ENCODE results near the gene MRM2. TPM values are rescaled to one million over a fixed set of nuclear protein-coding genes. Genes with fewer than 3 reads are reported as not detected.

The MRM2 gene
- total RNA-seq, 2 experiments from 2014 or later, result 3.6 to 3.7 TPM

DNA sequence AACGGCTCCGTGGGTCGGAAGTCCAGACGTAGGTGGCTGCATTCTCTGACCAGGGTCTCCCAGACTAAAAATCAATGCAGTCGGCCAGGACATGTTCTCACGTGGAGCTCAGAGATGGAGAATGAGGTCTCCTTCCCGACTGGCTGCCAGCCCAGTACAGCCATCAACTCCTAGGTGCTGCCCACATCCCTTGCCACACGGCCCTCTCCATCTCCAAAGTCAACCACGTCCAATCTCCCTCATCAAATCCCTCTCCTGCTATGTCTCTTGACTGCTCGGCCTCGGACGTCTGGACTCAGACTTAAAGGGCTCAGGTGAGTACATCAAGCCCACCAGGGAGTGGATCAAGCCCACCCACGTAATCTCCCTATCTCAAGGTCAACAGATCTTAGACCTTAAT is 16.2 kb downstream of the MRM2 start:
- H3K9me3 ChIP-seq (ENCODE audit: control insufficient read depth in 1 of 2, insufficient read depth in 1 of 2, low read length in 2 of 2), result no peaks in the 10 kb centered on the region
- intact Hi-C loops (cut with DNase I, micrococcal nuclease), result no loop called here
- POLR2A ChIA-PET, result no interaction called here
- H3K36me3 ChIP-seq (ENCODE audit: insufficient read depth, low read length), result peaks cover 47% of the 10 kb centered on the region
- no peak overlapping the region for H3K27ac Mint-ChIP-seq
- H3K4me3 ChIP-seq (ENCODE audit: low read length), result no peak overlapping the region
- H3K27ac ChIP-seq (ENCODE audit: low read depth in 1 of 2, low read length in 2 of 2), result no peak overlapping the region
- H3K27me3 ChIP-seq (ENCODE audit: control insufficient read depth in 1 of 2, insufficient read depth in 2 of 2, low read length in 2 of 2), result no peaks in the 10 kb centered on the region
- peaks cover 15% of the 10 kb centered on the region for H3K4me1 Mint-ChIP-seq (ENCODE audit: low read depth)
- ATAC-seq (ENCODE audit: poor library complexity) (no peak), DNase-seq (no peak)
- H3K27me3 Mint-ChIP-seq, result no peaks in the 10 kb centered on the region
- H3K4me1 ChIP-seq (ENCODE audit: insufficient read depth, low read length), result peaks cover 10% of the 10 kb centered on the region
- TF ChIP-seq, protein P1, sequence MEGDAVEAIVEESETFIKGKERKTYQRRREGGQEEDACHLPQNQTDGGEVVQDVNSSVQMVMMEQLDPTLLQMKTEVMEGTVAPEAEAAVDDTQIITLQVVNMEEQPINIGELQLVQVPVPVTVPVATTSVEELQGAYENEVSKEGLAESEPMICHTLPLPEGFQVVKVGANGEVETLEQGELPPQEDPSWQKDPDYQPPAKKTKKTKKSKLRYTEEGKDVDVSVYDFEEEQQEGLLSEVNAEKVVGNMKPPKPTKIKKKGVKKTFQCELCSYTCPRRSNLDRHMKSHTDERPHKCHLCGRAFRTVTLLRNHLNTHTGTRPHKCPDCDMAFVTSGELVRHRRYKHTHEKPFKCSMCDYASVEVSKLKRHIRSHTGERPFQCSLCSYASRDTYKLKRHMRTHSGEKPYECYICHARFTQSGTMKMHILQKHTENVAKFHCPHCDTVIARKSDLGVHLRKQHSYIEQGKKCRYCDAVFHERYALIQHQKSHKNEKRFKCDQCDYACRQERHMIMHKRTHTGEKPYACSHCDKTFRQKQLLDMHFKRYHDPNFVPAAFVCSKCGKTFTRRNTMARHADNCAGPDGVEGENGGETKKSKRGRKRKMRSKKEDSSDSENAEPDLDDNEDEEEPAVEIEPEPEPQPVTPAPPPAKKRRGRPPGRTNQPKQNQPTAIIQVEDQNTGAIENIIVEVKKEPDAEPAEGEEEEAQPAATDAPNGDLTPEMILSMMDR (IDR thresholded peaks at IDR 0.05), result no peak
- peaks cover 56% of the 10 kb centered on the region for H3K36me3 Mint-ChIP-seq (ENCODE audit: low read depth)
- H3K9me3 Mint-ChIP-seq, result no peaks in the 10 kb centered on the region
- no peak overlapping the region for H3K4me3 Mint-ChIP-seq
- CTCF ChIA-PET, result no interaction called here

DNA sequence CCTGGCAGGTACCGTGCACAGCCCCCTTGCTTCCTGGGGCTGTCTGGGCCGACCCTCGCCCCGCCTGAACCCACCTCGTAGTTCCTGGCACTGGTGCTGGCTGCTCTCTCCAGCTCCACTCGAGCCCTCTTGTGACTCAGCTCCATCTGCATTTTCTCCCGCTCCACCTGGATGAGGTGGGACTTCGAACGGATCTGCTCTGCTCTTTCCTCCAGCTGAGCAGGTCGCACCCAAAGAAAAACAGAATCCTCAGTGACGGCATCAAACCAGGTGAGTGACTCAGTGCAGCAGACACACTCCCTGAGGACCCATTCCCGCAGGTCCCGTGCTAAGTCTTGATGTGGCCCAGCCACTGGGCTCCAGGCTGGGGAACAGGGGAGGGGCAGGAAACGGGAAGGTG is 16.7 kb downstream of the MRM2 start:
- H3K9me3 Mint-ChIP-seq, result no peaks in the 10 kb centered on the region
- ChIA-PET POLR2A (no interaction called here), CTCF (no interaction called here)
- no peak overlapping the region for H3K4me3 ChIP-seq (ENCODE audit: low read length)
- H3K4me1 ChIP-seq (ENCODE audit: insufficient read depth, low read length), result peaks cover 5% of the 10 kb centered on the region
- peaks cover 52% of the 10 kb centered on the region for H3K36me3 ChIP-seq (ENCODE audit: insufficient read depth, low read length)
- H3K27me3 Mint-ChIP-seq, result no peaks in the 10 kb centered on the region
- TF ChIP-seq, protein P1 (IDR thresholded peaks at IDR 0.05), result no peak
- H3K27ac Mint-ChIP-seq, result no peak overlapping the region
- no peak for ATAC-seq (ENCODE audit: poor library complexity)
- H3K9me3 ChIP-seq (ENCODE audit: control insufficient read depth in 1 of 2, insufficient read depth in 1 of 2, low read length in 2 of 2), result no peaks in the 10 kb centered on the region
- no peak for DNase-seq
- H3K36me3 Mint-ChIP-seq (ENCODE audit: low read depth), result peaks cover 56% of the 10 kb centered on the region
- intact Hi-C loops (cut with DNase I, micrococcal nuclease), result no loop called here
- H3K27ac ChIP-seq (ENCODE audit: low read depth in 1 of 2, low read length in 2 of 2), result no peak overlapping the region
- H3K27me3 ChIP-seq (ENCODE audit: control insufficient read depth in 1 of 2, insufficient read depth in 2 of 2, low read length in 2 of 2), result no peaks in the 10 kb centered on the region
- peaks cover 10% of the 10 kb centered on the region for H3K4me1 Mint-ChIP-seq (ENCODE audit: low read depth)
- no peak overlapping the region for H3K4me3 Mint-ChIP-seq

DNA sequence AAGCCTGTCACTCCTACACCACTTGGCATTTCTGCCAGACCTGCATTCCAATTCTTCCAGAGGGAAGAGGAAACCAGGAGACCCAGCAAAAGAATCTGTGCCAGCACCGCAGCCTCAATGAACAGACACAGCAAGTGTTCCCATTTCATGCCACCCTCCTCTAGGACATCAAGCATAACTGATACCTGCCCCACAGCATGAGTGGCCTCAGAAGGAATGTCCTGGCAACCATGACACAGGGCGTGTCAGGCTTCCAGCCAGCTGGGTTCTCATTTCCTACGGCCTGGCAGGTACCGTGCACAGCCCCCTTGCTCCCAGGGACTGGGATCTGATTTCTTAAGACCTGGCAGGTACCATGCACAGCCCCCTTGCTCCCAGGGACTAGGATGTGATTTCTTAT is 17.1 kb downstream of the MRM2 start:
- H3K9me3 Mint-ChIP-seq, result no peaks in the 10 kb centered on the region
- TF ChIP-seq, protein P1 (IDR thresholded peaks at IDR 0.05), result no peak
- intact Hi-C loops (cut with DNase I, micrococcal nuclease), result no loop called here
- H3K27ac Mint-ChIP-seq, result no peak overlapping the region
- Histone ChIP-seq H3K27me3 (ENCODE audit: control insufficient read depth in 1 of 2, insufficient read depth in 2 of 2, low read length in 2 of 2) (no peaks in the 10 kb centered on the region), H3K4me1 (ENCODE audit: insufficient read depth, low read length) (peaks cover under 1% of the 10 kb centered on the region), H3K27ac (ENCODE audit: low read depth in 1 of 2, low read length in 2 of 2) (no peak overlapping the region), H3K9me3 (ENCODE audit: control insufficient read depth in 1 of 2, insufficient read depth in 1 of 2, low read length in 2 of 2) (no peaks in the 10 kb centered on the region), H3K36me3 (ENCODE audit: insufficient read depth, low read length) (peaks cover 54% of the 10 kb centered on the region), H3K4me3 (ENCODE audit: low read length) (no peak overlapping the region)
- POLR2A ChIA-PET, result no interaction called here
- CTCF ChIA-PET, result no interaction called here
- no peaks in the 10 kb centered on the region for H3K27me3 Mint-ChIP-seq
- peaks cover 6% of the 10 kb centered on the region for H3K4me1 Mint-ChIP-seq (ENCODE audit: low read depth)
- H3K4me3 Mint-ChIP-seq, result no peak overlapping the region
- peaks cover 54% of the 10 kb centered on the region for H3K36me3 Mint-ChIP-seq (ENCODE audit: low read depth)
- ATAC-seq (ENCODE audit: poor library complexity) (no peak), DNase-seq (no peak)

Data from CD4-positive, alpha-beta T cell (primary cell).